Central memory CD8-positive, alpha-beta T cell (primary cell): ENCODE results near the gene PPIC.
"Not testable (repeated sequence)": the region's sequence is repeated elsewhere in the genome, so short reads cannot be mapped to it uniquely, and the experiment has no call there.

Experiments used
- ATAC-seq: fragments of 150-1000 bp; cut with Tn5 transposase; replicated peaks from 2 replicates; pipeline ENCODE4 v1.10.0; 2022; ENCODE audit warnings: mild to moderate bottlenecking, moderate FRiP score, moderate number of reproducible peaks; ENCODE audit not compliant: poor library complexity, severe bottlenecking; ENCODE audit errors: extremely low read depth
- DNase-seq, 2 donors: peaks; one replicate each; pipeline ENCODE4 v3.0.0; 2021; ENCODE audit warnings: low spot score in 2 of 2
- H3K27ac Mint-ChIP-seq: one replicate; pipeline ENCODE4 v1.8.0; 2022; ENCODE audit warnings: low read depth, mild to moderate bottlenecking, moderate library complexity, mixed read lengths
- H3K27me3 Mint-ChIP-seq: one replicate; pipeline ENCODE4 v1.8.0; 2022; ENCODE audit warnings: mixed read lengths
- H3K36me3 Mint-ChIP-seq: one replicate; pipeline ENCODE4 v1.8.0; 2022; ENCODE audit warnings: mild to moderate bottlenecking, moderate library complexity, mixed read lengths; ENCODE audit not compliant: insufficient read depth
- H3K4me1 Mint-ChIP-seq: one replicate; pipeline ENCODE4 v1.8.0; 2022; ENCODE audit warnings: mixed read lengths
- H3K4me3 Mint-ChIP-seq: one replicate; pipeline ENCODE4 v1.8.0; 2022; ENCODE audit warnings: mild to moderate bottlenecking, moderate library complexity, mixed read lengths
- H3K9me3 Mint-ChIP-seq: one replicate; pipeline ENCODE4 v1.8.0; 2022; ENCODE audit warnings: mixed read lengths

The PPIC gene

DNA sequence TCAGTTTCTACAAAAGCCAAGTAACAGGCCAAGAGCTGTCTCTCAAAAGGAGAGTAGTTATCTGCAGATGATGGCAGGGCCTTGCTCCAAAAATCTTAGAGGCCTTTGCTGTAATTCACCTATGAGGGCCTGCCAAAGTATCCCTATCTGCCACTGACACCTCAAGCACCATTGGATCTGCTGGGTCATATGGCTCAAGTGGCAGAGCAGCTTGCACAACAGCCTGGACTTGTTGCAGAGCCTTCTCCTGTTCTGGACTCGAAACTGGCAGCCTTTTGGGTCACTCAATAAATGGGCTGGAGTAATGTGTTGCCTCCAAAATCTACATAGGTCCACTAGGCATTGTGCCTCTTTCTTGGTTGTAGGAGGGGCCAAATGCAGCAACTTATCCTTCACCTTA is 62.8 kb downstream of the PPIC start:
- not testable (repeated sequence) for H3K9me3 Mint-ChIP-seq, H3K4me1 Mint-ChIP-seq, H3K36me3 Mint-ChIP-seq, H3K4me3 Mint-ChIP-seq, DNase-seq, ATAC-seq, H3K27me3 Mint-ChIP-seq, H3K27ac Mint-ChIP-seq
